Activated CD4-positive, alpha-beta T cell treated with anti-CD3 and anti-CD28 coated beads, Interleukin-10, Interleukin-2, amounts not matched to agents 100 ng/mL and 50 ng/mL, durations not matched to agents 16 hours and 8 hours (primary cell): Measurements from ENCODE around the gene RTN3.
A peak's percentile ranks its signal among the peaks of the same experiment; 100 is the strongest.
"Not testable (repeated sequence)": the region's sequence is repeated elsewhere in the genome, so short reads cannot be mapped to it uniquely, and the experiment has no call there.

Experiments
- DNase-seq: peaks from one replicate; pipeline ENCODE4 v3.0.0-alpha.2; 2020

Gene RTN3

DNA sequence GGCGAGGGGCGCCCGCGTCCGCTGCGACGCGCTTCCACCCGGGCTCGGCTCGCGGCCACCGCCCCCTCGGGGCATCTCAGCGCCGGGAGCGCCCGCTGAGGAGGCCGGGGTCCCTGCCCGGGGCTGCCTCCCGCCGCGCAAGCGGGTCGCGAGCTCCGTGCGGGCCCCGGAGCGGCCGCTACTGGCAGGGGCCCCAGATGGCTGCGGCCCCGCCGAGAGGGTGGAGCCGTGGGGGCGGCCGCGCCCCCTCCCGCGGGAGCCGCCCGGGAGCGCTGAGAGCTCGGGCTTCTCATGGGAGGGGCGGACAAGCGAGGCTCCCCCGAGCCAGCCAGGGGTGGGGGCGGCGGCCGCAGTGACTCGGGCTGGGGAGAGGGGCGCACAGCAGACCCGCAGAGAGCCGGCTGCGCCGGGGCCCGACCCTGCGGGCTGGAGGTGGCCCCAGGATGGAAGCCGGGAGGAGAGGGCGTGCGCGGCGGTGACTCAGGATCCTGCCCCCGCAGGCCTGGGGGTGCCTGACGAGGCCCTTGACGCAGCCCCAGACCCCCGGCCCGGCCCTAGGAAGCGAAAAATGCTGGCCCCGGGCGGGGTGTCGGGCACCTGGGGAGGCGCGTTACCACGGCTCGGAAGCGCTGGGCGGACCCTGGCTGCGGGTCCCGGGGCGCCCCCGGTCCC, 87.9 kb downstream of the RTN3 start:
- DNase-seq = peak; percentile 20

DNA sequence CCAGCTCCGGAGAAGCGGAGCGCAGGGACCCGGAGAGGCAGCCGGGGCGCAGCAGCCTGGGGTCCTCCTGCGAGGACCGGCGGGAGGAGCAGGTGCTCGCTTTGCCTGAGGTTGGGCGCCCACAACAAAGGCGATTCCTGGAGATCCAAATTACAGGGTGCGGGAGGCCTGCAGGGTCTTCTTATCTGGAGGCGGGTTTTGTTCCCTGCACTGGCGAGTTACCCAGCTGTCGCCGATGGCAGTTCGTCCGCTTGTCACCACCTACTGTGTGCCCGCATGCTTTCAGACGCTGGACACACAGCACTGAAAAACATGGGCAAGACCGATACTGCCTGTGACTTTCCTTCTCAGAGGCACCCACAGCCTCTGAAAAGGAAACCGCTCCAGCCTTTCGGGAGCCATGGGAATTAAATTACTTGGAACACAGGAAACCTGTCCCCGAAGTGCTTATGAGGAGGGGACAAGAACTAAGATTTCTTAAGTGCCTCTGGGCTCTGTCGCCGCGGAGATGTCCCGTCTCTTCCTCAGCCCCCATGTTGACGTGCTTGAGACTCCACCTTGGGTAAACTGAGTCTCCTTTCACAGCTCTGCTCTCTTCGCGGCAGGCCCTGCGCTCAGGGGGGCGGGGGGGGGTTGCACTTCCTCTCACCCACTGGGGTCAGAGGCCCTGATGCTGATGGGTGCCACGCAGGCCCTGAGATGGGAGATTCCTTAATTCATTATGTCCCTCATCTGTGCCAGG, 88.6 kb downstream of the RTN3 start:
- no peak for DNase-seq

DNA sequence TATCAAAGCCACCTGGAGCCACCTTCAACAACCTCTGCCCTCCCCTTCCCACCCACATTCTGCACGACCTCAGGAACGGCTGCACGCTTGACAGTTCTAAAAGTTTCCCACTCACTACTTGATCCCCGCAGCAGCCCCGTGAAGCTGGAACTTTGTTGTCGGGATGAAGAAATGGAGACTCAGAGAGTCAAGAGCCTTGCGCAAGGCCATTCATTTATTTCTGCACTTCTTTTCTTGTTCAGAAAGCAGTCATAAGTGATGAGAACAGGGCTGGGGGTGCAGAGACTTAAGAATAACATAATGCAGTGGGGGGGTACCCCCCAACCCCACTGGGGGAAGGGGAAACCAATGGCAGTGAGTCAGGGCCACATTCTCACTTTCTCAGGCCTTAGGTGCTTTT, 89.5 kb downstream of the RTN3 start:
- DNase-seq = no peak

DNA sequence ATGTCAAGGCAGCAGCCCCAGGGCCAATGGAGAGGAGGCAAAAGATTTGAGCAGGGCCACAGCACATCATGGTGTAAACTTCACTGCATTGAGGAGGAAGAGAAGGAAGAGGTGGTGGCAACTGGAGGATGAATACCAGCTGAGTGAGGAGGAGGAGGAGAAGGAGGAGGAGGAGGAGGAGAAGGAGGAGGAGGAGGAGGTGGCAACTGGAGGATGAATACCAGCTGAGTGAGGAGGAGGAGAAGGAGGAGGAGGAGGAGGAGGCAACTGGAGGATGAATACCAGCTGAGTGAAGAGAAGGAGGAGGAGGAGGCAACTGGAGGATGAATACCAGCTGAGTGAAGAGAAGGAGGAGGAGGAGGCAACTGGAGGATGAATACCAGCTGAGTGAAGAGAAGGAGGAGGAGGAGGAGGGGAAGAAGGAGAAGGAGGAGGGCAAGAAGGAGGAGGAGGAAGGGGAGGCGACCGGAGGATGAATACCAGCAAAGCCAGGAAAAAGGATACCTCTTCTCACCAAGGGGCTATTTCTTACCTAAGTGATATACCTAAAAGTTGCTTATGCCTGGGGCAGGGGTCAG, 90.5 kb downstream of the RTN3 start:
- DNase-seq = not testable (repeated sequence)

DNA sequence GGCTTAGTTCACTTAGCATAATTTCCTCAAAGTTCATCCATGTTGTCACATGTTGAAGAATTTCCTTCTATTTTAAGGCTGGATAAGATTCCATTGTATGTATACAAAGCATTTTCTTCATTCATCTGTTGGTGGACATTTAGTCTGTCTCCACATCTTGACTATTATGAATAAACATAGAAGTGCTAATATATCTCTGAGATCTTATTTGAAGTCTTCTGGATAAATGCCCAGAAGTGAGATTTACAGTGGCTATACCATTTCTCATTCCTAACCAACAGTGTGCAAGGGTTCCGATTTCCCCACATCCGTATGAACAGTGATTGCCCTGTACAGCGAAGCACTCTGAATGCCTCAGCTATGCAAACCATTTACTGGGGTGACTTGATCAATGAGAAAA, 93.9 kb downstream of the RTN3 start:
- DNase-seq = no peak

DNA sequence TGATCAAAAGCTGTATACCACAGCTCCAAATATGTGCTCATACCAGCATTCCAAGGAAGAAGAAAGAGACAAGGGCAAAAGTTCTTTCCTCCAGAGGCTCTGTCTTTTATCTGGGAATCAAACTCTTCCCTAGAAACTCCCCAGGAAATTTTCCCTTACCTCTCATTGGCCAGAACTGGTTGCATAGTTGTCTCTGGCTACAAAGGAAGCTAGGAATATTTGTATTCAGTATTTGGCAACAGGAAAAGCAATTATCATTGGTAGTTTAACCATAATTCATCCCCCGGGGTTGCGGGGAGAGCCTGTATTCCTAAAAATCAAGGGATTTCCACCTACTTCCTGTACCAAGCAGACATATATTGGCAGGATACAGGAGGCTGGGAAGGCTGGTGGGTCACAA, 97.7 kb downstream of the RTN3 start:
- DNase-seq = no peak

DNA sequence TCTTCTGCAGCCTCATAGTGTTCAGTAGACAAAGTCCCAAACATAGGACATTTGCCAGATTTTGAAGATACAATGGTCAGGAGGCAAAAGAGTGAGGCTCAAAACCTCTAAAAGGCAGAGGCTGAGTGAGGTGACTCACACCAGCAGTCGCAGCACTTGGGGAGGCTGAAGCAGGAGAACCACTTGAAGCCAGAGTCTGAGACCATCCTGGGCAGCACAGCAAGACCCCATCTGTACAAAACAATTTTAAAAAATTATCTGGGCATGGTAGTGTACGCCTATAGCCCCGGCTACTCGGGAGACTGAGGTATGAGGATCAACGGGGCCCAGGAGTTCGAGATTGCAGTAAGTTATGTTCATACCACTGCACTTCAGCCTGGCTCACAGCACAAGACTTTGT, 101.4 kb downstream of the RTN3 start:
- DNase-seq = no peak

DNA sequence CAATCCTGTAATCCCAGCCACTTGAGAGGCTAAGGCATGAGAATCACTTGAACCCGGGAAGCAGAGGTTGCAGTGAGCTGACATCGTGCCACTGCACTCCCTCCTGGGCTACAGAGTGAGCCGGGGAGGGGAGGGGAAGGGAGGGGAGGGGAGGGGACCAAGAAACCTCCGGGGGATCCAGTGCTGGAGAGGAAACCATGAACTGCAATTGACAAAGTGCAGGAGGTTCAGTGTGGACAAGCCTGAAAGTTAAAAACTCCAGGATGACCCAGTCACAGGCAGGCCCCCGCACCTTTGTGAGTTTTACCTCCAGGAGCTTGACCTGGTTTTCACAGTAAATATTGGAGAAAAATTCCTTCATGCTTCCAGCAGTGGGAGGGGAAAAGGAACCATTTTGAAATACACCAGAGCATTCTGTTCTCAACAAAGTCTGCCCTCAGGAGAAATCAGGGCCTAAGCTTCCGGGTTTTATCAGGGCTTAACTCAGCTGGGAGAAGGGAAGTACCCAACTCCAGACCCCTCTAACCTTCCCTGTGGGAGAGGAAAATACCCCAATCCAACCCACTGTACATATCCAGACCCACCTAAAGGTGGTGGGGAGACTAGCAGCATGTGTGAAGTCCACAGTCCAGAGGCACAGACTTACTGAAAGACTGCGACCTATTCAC, 102.8 kb downstream of the RTN3 start:
- no peak for DNase-seq

DNA sequence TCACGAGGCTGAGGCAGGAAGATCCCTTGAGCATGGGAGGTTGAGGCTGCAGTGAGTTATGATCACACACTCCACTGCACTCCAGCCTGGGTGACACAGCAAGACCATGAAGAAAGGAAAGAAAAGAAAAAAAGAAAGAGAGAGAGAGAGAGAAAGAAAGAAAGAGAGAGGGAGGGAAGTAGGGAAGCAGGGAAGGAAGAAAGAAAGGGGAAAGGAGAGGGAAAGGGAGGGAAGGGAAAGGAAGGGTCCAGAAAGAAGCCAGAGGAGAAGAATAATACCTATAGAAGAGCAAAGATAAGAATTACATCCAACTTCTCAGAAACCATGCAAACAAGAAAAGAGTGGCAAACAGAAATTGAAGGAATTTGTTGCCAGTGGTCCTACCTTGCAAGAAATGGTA, 104.5 kb downstream of the RTN3 start:
- DNase-seq = no peak

DNA sequence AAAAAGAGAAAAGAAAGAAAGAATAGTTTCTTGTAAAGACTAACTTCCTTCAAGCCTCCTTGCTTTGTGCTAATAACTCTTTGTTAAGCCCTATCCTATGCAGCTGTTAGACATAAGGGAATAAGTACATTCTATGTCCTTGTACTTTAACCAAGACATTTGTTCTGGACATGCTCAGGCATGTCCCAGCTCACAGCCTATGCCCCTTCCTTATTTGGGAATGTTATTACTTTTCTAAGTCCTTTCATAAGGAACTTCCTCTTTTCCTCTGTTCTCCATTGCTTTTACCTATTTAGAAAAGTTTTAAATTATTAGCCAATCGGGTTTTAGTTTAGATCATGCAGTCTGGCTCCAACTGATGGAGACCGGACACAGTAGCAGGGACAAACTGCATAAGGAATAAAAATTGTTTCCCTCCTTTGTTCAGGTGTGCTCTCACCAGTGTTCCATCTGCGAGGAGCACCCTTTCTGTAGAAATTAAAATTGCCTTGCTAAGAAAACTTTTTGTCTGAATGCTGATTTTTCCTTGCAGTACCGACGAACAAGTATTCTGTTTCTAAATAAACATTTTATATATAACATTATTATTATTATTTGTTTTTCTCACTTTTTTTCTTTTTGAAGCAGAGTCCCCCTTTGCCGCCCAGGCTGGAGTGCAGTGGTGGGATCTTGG, 110.3 kb downstream of the RTN3 start:
- DNase-seq = no peak

DNA sequence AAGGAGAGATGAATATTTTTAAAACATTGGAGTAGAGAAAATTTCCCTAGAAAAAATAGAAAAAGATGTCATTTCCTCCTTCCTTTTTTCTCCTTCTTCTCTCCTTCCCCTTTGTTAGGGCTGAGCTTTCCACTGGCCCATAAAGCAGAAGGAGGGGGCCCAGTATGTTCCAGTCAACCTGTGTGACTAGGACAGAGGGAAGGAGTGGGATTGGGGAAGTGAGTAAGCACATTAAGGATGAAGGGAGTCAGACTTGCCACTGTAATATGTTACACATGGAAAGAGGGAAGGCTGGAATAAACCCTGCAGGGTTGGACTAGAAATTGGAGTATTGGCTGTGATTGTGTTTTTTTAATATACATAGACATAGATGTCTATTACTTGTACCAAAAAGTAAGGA, 111.9 kb downstream of the RTN3 start:
- DNase-seq = no peak

DNA sequence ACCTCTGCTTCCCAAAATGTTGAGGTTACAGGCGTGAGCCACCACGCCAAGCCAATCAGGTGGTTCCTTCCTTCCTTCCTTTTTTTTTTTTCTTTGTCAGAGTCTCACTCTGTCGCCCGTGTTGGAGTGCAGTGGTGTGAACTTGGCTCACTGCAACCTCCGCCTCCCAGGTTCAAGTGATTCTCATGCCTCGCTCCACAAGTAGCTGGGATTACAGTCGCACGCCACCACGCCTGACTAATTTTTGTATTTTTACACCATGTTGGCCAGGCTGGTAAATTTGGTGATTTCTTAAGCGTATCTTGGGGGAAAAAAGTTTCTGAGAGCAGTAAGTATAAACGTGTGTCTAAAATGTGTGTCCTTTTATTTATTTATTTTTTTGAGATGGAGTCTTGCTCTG, 113.8 kb downstream of the RTN3 start:
- DNase-seq = no peak

DNA sequence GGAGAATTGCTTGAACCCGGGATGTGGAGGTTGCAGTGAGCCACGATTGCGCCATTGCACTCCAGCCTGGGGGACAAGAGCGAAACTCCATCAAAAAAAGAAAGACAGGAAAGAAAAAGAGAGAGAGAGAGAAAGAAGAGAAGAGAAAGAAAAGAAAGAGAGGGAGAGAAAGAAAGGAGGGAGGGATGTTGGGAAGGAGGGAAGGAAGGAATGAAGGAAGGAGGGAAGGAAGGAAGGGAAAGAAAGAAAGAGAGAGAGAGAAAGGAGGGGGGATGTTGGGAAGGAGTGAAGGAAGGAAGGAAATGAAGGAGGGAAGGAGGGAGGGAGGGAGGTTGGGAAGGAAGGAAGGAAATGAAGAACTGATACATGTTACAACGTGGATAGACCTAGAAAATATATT, 119.6 kb downstream of the RTN3 start:
- DNase-seq = no peak

DNA sequence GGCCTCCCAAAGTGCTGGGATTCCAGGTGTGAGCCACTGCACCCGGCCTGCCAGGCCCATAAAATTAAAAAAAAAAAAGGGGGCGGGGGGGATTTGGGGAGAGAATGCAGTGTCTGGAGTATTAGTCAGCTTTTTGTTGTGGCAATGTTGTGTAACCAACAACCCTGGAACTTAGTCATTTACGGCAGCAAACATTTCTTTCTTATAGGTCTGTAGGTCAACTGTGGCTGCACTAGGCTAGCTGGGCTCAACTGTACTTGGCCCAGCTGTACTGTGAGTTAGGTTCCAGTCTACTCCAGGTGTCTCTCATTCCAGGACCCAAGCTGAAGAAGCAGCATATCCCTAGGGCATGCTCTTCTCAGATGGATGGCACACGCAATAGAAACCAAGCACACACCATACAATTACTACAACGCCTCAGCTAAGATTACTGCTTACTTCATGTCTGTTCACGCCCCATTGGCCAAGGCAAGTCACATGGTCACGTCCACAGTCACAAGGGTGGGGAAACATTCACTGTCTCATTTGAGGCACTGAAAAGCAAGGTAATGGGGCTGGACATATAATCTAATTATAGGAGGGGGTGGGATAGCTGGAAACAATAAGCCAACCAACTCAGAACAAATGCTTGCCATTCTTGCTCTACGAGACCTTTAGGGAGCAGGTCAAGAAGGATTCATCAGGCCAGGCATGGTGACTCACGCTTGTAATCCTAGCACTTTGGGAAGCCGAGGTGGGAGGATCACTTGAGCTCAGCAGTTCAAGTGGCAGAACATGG, 121.5 kb downstream of the RTN3 start:
- no peak for DNase-seq

DNA sequence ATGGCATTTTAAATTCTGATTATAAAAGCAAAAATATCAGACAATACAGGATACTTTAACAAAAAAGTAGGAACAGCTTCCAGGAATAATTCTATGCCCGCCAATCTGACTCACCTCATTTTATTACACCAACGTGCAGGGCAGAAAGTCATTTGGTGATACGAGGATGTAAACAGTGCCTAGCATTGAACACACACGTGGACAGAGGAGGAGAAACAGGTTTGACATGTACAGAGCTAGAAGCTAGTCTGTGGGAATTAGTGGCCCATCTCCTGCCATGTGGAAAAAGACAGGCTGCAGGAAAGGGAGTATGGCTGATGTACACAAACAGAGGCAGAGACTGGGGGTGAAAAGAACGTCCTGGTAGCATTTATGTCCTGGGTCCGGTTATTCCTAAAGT, 123.0 kb downstream of the RTN3 start:
- no peak for DNase-seq

DNA sequence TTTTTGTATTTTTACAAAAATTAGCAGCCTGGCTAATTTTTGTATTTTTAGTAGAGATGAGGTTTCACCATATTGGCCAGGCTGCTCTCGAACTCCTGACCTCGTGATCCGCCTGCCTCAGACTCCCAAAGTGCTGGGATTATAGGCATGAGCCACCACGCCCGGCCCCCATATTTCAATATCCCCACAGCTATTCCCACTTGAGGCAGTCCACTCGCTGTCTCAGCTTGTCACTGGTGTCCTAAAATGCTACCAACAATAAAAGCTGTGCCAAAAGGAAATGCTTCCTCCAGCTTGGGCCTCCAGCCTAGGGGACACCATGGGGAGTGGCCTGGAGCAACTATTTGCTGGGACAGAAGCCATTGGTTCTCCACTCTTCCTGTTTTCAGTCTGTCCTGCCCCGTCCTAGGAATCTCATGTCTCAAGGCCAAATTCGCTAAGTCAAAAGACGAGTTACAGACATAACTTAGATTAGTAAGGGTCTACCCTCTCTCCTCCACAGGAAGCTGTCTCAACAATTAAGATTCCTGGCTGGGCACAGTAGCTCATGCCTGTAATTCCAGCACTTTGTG, 124.6 kb downstream of the RTN3 start:
- no peak for DNase-seq
